Kidney glomerular epithelial cell (primary cell): ENCODE results near the gene FMN1.
"Not testable (repeated sequence)": the region's sequence is repeated elsewhere in the genome, so short reads cannot be mapped to it uniquely, and the experiment has no call there.

Experiments
- DNase-seq: peaks from one replicate; lab custom pipeline; 2025; lab: John Stamatoyannopoulos, UW

FMN1 gene

GRCh38 chr15:32853592-32853991, 340.9 kb downstream of the FMN1 start:
- DNase-seq = no peak

- DNase-seq = no peak
Measured at GRCh38 chr15:32852771-32853170, 341.7 kb downstream of the FMN1 start.

- DNase-seq = no peak
Measured at GRCh38 chr15:32852017-32852416, 342.5 kb downstream of the FMN1 start.

GRCh38 chr15:32851572-32851971, 342.9 kb downstream of the FMN1 start:
- DNase-seq = no peak

- no peak for DNase-seq
Measured at GRCh38 chr15:32849769-32850668, 344.5 kb downstream of the FMN1 start.

- DNase-seq = not testable (repeated sequence)
Measured at GRCh38 chr15:32846671-32847070, 347.8 kb downstream of the FMN1 start.

- DNase-seq = peak; percentile 39
Measured at GRCh38 chr15:32844118-32844711, 350.3 kb downstream of the FMN1 start.

GRCh38 chr15:32843219-32843815, 351.2 kb downstream of the FMN1 start:
- DNase-seq = no peak

GRCh38 chr15:32842081-32842480, 352.4 kb downstream of the FMN1 start:
- DNase-seq = no peak

GRCh38 chr15:32840507-32841245, 353.8 kb downstream of the FMN1 start:
- no peak for DNase-seq

- DNase-seq = no peak
Measured at GRCh38 chr15:32838820-32839219, 355.7 kb downstream of the FMN1 start.

GRCh38 chr15:32838338-32838737, 356.2 kb downstream of the FMN1 start:
- DNase-seq = no peak

- no peak for DNase-seq
Measured at GRCh38 chr15:32837935-32838334, 356.6 kb downstream of the FMN1 start.

GRCh38 chr15:32834156-32834555, 360.4 kb downstream of the FMN1 start:
- DNase-seq = no peak

GRCh38 chr15:32833379-32833821, 361.1 kb downstream of the FMN1 start:
- DNase-seq = no peak

- no peak for DNase-seq
Measured at GRCh38 chr15:32831485-32831884, 363.0 kb downstream of the FMN1 start.

GRCh38 chr15:32830241-32830640, 364.3 kb downstream of the FMN1 start:
- DNase-seq = no peak

- no peak for DNase-seq
Measured at GRCh38 chr15:32829436-32829835, 365.1 kb downstream of the FMN1 start.

GRCh38 chr15:32828507-32829186, 365.9 kb downstream of the FMN1 start:
- no peak for DNase-seq

GRCh38 chr15:32826685-32827084, 367.8 kb downstream of the FMN1 start:
- DNase-seq = no peak

GRCh38 chr15:32825219-32825618, 369.3 kb downstream of the FMN1 start:
- DNase-seq = peak; percentile 46

GRCh38 chr15:32824777-32825176, 369.7 kb downstream of the FMN1 start:
- peak; percentile 98 for DNase-seq
